ENCODE measurements around the gene PGS1.

GRCh38 chr17:78461799-78462053 is 83.3 kb downstream of the PGS1 start:
- TF ChIP-seq CTCF (IDR thresholded peaks at IDR 0.05): no peak
- TF ChIP-seq EP300 (IDR thresholded peaks at IDR 0.05): no peak
- no peak for TF ChIP-seq POLR2A (IDR thresholded peaks at IDR 0.05)

Measured in stomach (tissue), 4 donors.